GM10248 (cell line): ENCODE data around the gene DHX15.

Experiments
- CTCF ChIA-PET: fragments of 300-600 bp; sonication (Branson Sonifier 250); formaldehyde crosslinking; extraction: SDS; loops from one replicate; lab custom pipeline; 2021; ENCODE audit warnings: antibody characterized with exemption; lab: Yijun Ruan, JAX
- POLR2A ChIA-PET: fragments of 350-650 bp; sonication (Branson Sonifier 250); formaldehyde crosslinking; extraction: SDS; loops from one replicate; lab custom pipeline; 2020; ENCODE audit warnings: antibody characterized with exemption; lab: Yijun Ruan, JAX
- DNase-seq: peaks from one replicate; pipeline ENCODE4 v3.0.0; 2012; ENCODE audit errors: extremely low spot score
- CTCF ChIP-seq: IDR thresholded peaks from 2 replicates; pipeline ENCODE4 v1.5.1; 2012; ENCODE audit warnings: mild to moderate bottlenecking, low read depth; ENCODE audit errors: extremely low read depth, missing control alignments, control extremely low read depth

Gene DHX15

GRCh38 chr4:24574236-24574635, 10.1 kb downstream of the DHX15 start:
- ChIA-PET CTCF (no interaction called here), POLR2A (interaction anchor here (1.3 kb wide), 1 partner anchor 10 kb away, joined by 7 read pairs; the partner anchor contains the start of gene DHX15)
- no peak for DNase-seq
- TF ChIP-seq CTCF, result no peak

GRCh38 chr4:24573582-24573981, 10.8 kb downstream of the DHX15 start:
- ChIA-PET CTCF (interaction anchor here (0.9 to 1.7 kb wide), 3 partner anchors 11 to 15 kb away, joined by 3 to 7 read pairs (median 4); partner anchors contain the start of gene DHX15), POLR2A (interaction anchor here (1.3 kb wide), 1 partner anchor 11 kb away, joined by 7 read pairs; the partner anchor contains the start of gene DHX15)
- no peak for DNase-seq
- no peak for TF ChIP-seq CTCF

- no peak for DNase-seq
- ChIA-PET CTCF (interaction anchor here (1.3 kb wide), 1 partner anchor 20 kb away, joined by 4 read pairs; no protein-coding TSS in a partner anchor), POLR2A (no interaction called here)
- TF ChIP-seq CTCF, result no peak
Observed at GRCh38 chr4:24570574-24571236, 13.6 kb downstream of the DHX15 start.

- TF ChIP-seq CTCF, result no peak
- DNase-seq, result no peak
- ChIA-PET CTCF (interaction anchor here (1.3 kb wide), 1 partner anchor 20 kb away, joined by 4 read pairs; no protein-coding TSS in a partner anchor), POLR2A (no interaction called here)
Observed at GRCh38 chr4:24570172-24570571, 14.2 kb downstream of the DHX15 start.

GRCh38 chr4:24569662-24570061, 14.7 kb downstream of the DHX15 start:
- DNase-seq, result no peak
- POLR2A ChIA-PET, result no interaction called here
- no peak for TF ChIP-seq CTCF
- CTCF ChIA-PET, result interaction anchor here (1.3 to 1.5 kb wide), 2 partner anchors 19 to 23 kb away, joined by 4 read pairs; no protein-coding TSS in a partner anchor

GRCh38 chr4:24568425-24568824, 15.9 kb downstream of the DHX15 start:
- TF ChIP-seq CTCF, result no peak
- ChIA-PET POLR2A (no interaction called here), CTCF (interaction anchor here (1.4 to 4.8 kb wide), 5 partner anchors 10 to 412 kb away, joined by 3 to 28 read pairs (median 7); no protein-coding TSS in a partner anchor)
- DNase-seq, result no peak
